IgD-negative memory B cell (primary cell): ENCODE data around the gene ESRP2. TPM values are rescaled to one million over a fixed set of nuclear protein-coding genes. Genes with fewer than 3 reads are reported as not detected.

Experiments used
- H3K27ac Mint-ChIP-seq, 3 donors: one replicate each; pipeline ENCODE4 v1.8.0; 2020 to 2022; ENCODE audit warnings: mild to moderate bottlenecking in 3 of 3, mixed read lengths in 3 of 3, moderate library complexity in 1 of 3
- H3K27me3 Mint-ChIP-seq: one replicate; pipeline ENCODE4 v1.8.0; 2021; ENCODE audit warnings: mixed read lengths
- H3K36me3 Mint-ChIP-seq: one replicate; pipeline ENCODE4 v1.8.0; 2020; ENCODE audit warnings: mild to moderate bottlenecking, mixed read lengths
- H3K4me1 Mint-ChIP-seq, 3 donors: one replicate each; pipeline ENCODE4 v1.8.0; 2020 to 2022; ENCODE audit warnings: mixed read lengths in 3 of 3, mild to moderate bottlenecking in 1 of 3
- H3K4me3 Mint-ChIP-seq, 4 donors: one replicate each; pipeline ENCODE4 v1.8.0; 2020 to 2022; ENCODE audit warnings: mild to moderate bottlenecking in 4 of 4, mixed read lengths in 4 of 4, moderate library complexity in 3 of 4
- H3K9me3 Mint-ChIP-seq, 3 donors: one replicate each; pipeline ENCODE4 v1.8.0; 2020 to 2021; ENCODE audit warnings: mixed read lengths in 3 of 3, mild to moderate bottlenecking in 1 of 3
- polyA plus RNA-seq: library from polyadenylated mRNA; unstranded; fragments of 300-500 nt; fragmentation: Illumina TruSeq; gene quantifications from one replicate; pipeline ENCODE4 v1.2.3, GENCODE V29; 2021

ESRP2 gene
- polyA plus RNA-seq, 1 donor from 2014 or later, result 0.48 TPM

DNA sequence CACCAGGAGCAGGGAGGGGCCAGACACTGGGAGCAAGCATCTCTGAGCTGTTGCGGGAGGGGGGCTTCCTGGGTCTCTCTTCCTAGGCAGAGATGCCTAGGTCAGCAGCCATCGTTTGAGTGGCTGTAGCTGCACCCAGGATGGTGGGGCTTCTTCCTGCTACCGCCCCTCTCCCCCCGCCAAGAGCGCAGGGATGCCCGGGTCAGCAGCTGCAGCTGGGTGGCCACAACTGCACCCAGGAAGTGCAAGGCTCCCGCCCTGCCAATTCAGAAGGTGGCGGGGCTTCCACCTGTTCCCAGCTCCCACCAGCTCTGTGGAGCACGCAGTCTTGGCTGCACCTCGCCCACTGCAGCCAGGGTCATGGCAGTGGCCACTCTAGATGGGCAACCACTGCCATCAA lies 47.8 kb downstream of the ESRP2 start:
- Mint-ChIP-seq H3K9me3 (no peaks in the 10 kb centered on the region), H3K27ac (no peak overlapping the region), H3K4me3 (no peak overlapping the region), H3K27me3 (no peaks in the 10 kb centered on the region), H3K36me3 (peaks cover 10% of the 10 kb centered on the region), H3K4me1 (no peaks in the 10 kb centered on the region)

DNA sequence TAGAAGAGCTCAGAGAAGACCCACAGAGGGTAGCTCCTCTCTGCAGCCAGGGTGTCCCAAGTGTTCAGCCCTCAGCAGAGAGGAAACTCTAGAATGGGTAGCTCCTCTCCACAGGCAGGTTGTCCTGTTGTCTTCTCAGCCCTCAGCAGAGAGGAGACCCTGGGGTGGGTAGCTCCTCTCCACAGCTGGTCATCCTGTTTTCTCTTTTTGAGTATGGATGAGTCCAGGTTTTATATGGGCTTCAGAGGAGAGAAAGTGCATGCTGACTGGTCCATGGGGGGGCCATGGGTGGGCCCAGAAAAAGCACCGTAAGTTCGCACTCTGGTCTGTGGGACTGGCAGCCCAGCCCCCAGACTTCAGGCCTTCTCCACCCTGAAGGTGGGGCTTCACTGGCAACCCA lies 48.4 kb downstream of the ESRP2 start:
- no peaks in the 10 kb centered on the region for H3K9me3 Mint-ChIP-seq
- no peak overlapping the region for H3K27ac Mint-ChIP-seq
- no peak overlapping the region for H3K4me3 Mint-ChIP-seq
- H3K4me1 Mint-ChIP-seq, result no peaks in the 10 kb centered on the region
- H3K36me3 Mint-ChIP-seq, result peaks cover 12% of the 10 kb centered on the region
- no peaks in the 10 kb centered on the region for H3K27me3 Mint-ChIP-seq

DNA sequence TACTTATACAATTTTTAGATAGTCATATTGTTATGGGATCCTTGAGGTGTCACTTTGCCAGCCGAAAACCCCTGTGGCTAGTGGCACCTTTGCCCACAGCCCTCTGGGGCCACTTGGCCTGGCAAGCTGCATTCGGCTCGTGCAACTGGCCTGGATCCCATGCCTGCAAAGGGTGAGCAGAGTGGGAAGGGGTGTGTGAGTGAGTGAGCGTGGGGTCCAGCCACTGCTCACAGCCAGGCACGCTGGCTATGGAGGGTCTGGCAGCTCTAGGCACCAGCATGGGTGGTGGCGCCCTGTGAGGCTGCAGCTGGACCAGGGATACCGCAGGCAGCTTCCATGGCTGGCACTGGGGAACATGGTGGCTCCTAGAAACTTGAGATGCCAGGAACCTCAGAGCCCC lies 49.0 kb downstream of the ESRP2 start:
- Mint-ChIP-seq H3K36me3 (peaks cover 12% of the 10 kb centered on the region), H3K9me3 (no peaks in the 10 kb centered on the region), H3K4me3 (no peak overlapping the region), H3K4me1 (no peaks in the 10 kb centered on the region), H3K27ac (no peak overlapping the region), H3K27me3 (no peaks in the 10 kb centered on the region)

DNA sequence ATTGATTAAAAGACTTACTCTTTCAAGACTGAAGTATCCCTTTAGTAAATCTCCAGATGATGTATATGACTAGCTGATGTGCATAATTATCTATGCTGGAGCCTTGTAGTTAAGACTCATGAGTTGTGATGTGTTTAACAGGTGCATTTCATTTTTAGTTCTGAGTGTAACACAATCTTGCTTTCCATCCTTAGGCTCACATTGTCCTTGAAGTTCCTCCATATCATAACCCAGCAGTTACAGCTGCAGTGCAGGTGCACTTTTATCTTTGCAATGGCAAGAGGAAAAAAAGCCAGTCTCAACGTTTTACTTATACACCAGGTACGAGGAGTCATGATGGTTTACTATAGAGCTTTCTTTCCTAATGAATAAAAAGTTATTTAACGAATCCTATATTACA lies 52.9 kb downstream of the ESRP2 start:
- Mint-ChIP-seq H3K4me1 (no peaks in the 10 kb centered on the region), H3K36me3 (peaks cover 5% of the 10 kb centered on the region), H3K27ac (no peak overlapping the region), H3K9me3 (peaks cover 0 to 5% (median 4%) of the 10 kb centered on the region in 3 donors), H3K4me3 (no peak overlapping the region), H3K27me3 (no peaks in the 10 kb centered on the region)

DNA sequence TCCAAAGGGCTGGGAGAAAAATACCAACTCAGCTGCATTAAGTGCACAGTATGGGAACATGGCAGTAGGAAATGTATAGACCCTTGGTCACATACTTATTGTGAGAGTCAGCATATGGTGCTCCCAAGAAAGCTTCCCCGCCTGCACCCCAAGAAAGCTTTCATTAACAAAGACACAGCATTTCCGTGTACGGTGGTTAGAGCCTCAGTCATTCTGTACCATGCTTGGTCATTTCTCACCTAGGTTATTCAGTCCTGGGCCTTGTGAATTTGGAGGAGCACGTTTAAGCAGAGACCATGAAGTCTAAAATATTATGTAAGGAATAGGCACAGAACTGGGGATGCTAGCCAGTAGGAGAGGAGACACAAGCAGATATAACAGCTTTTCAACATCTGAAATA lies 56.1 kb downstream of the ESRP2 start:
- peaks cover 11% of the 10 kb centered on the region for H3K36me3 Mint-ChIP-seq
- no peak overlapping the region for H3K4me3 Mint-ChIP-seq
- H3K9me3 Mint-ChIP-seq, result peaks cover 0 to 5% (median 4%) of the 10 kb centered on the region in 3 donors
- H3K27me3 Mint-ChIP-seq, result no peaks in the 10 kb centered on the region
- no peak overlapping the region for H3K27ac Mint-ChIP-seq
- H3K4me1 Mint-ChIP-seq, result no peaks in the 10 kb centered on the region

DNA sequence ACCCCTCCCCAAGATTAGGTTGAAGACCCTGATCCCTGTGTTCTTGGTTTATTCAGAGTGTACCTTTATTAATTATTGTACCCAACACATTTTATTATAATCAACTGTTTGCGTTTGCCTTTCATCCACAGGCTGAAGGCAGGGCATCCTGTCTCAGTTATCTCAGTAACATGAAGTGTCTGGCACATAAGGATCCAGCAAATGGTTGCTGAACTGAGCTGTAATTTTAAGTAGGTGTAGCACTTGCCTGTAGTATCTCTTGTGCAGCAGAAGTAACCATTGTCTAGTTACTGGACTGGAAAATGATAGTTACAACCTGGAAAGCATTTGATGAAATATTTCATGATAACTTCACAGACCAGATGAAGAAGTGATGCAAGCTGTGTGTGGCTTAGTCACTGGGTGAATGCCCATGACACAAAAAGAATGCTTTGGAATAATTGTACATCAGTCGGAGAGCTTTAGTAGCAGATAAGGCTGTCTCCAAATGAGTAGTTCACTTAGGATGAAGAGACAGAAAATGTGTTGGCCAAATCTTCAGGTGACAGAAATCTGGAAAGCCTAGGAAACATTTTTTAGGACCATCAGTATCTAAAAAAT lies 56.6 kb downstream of the ESRP2 start:
- H3K9me3 Mint-ChIP-seq, result peaks cover 0 to 5% (median 4%) of the 10 kb centered on the region in 3 donors
- H3K36me3 Mint-ChIP-seq, result peaks cover 11% of the 10 kb centered on the region
- no peaks in the 10 kb centered on the region for H3K4me1 Mint-ChIP-seq
- no peak overlapping the region for H3K27ac Mint-ChIP-seq
- no peak overlapping the region for H3K4me3 Mint-ChIP-seq
- H3K27me3 Mint-ChIP-seq, result no peaks in the 10 kb centered on the region

Other genes with a start within 250 kb of the ESRP2 start
- 45.3 TPM for gene DPEP2, start 236.6 kb downstream of the ESRP2 start, polyA plus RNA-seq
- not detected for gene DPEP2NB, start 220.2 kb downstream of the ESRP2 start, polyA plus RNA-seq
- gene DDX28, start 212.9 kb downstream of the ESRP2 start, polyA plus RNA-seq, result 35.8 TPM
- gene DUS2, start 212.8 kb downstream of the ESRP2 start, polyA plus RNA-seq, result 68.3 TPM
- 47.2 TPM for gene NFATC3, start 150.8 kb downstream of the ESRP2 start, polyA plus RNA-seq
- gene PLA2G15, start 9.2 kb upstream of the ESRP2 start, polyA plus RNA-seq, result 8.2 TPM
- gene SLC7A6, start 28.4 kb upstream of the ESRP2 start, polyA plus RNA-seq, result 13.8 TPM
- 28.2 TPM for gene SLC7A6OS, start 74.8 kb upstream of the ESRP2 start, polyA plus RNA-seq
- gene PRMT7, start 74.9 kb upstream of the ESRP2 start, polyA plus RNA-seq, result 22.8 TPM
- gene SMPD3, start 212.4 kb upstream of the ESRP2 start, polyA plus RNA-seq, result 9.7 TPM